DMS114 treated with DMSO at 0.1 percent for 48 hours (cell line): ENCODE measurements around the gene CD300LF.

ENCODE experiments used
- DNase-seq: peaks from one replicate; lab custom pipeline; 2025; ENCODE audit not compliant: unreplicated experiment; lab: John Stamatoyannopoulos, UW

CD300LF gene

DNA sequence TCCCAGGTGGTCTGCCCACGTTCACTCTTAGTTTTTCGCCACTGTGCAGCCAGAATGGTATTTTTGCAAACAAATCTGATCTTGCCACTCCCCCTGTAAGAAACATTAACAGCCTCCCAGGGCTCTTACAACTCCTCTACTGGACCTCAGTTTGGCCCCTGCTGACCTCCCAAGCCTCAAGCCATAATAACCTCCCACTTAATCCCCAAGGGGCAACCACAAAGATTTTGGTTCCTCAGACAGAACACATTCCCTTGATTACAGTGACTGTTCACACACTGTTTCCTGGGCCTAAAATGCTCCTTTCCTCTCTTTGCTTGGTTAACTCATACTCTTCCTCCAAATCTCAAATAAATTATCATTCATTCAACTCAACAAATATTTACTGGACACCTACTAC is 67.7 kb downstream of the CD300LF start:
- DNase-seq, result no peak

DNA sequence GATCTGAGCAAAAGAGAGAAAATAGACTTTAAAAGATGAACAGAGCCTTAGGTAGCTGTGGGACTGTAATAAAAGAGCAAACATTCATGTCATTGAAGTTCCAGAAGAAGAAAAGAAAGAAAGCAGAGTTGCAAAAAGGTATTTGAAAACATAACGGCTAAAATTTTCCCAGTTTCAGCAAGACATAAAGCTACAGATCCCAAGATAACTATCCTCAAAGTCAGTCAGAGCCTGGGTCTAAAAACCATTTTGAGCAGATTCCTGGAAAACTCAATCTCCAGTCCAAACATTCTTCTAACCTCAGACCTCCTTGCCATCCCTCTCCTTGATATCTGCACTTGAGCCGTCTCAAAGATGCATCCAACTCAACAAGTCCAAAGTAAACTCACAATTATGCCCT is 68.3 kb downstream of the CD300LF start:
- DNase-seq, result no peak
